Measurements from ENCODE around the gene THOC6. TPM values are rescaled to one million over a fixed set of nuclear protein-coding genes. Genes with fewer than 3 reads are reported as not detected.

The THOC6 gene
- total RNA-seq, 1 experiment from 2014 or later, result 68.2 TPM

DNA sequence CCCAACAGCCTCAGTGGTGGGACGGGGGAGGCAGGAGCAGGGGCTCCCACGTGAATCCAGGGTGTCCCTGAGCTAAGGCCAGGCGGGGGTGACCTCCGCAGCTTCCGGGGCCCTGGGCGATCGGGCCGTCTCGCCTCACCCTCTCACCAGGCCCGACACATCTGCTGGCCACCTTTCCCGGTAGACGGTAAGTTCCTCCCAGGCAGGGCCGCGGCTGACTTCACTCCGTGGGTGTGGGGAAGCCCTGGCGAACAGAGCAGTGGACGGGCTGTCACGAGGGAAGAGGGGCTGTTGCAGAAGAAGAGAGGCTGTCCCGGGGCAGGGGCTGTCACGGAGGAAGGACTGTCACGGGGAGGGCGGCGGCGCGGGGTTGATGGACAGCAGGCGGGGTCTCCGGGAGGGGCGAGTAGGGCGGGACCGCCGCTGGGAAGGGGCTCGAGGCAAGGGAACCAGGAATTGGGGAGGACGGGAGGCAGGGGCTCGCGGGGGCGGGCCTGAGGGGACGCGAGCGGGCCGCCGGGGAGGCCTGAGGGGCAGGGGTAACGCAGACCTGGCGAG lies 44.1 kb upstream of the THOC6 start:
- H2AFZ ChIP-seq (ENCODE audit: low read length), result no peak overlapping the region
- H2BK120ac ChIP-seq (ENCODE audit: low read depth, low read length, poor library complexity, severe bottlenecking), result no peak overlapping the region
- no peak overlapping the region for H4K5ac ChIP-seq (ENCODE audit: insufficient read length, low read depth, low read length)
- no peak overlapping the region for H3T11ph ChIP-seq (ENCODE audit: low read length)
- no peaks in the 10 kb centered on the region for H3K27me3 ChIP-seq (ENCODE audit: insufficient read depth, low read length)
- WGBS (ENCODE audit: extremely low coverage, insufficient read length, low lambda C conversion rate), result no CpG with 5 or more reads among the region's 43 CpGs
- Mint-ChIP-seq H3K27ac (peak overlapping the region in 2 of 3 experiments; percentile 14 to 85; a peak in 3 of 7 replicates), H3K4me1 (peaks cover 26 to 31% of the 10 kb centered on the region in 2 experiments), H3K27me3 (ENCODE audit: low read depth) (peaks cover 3% of the 10 kb centered on the region), H3K36me3 (ENCODE audit: insufficient read depth in 1 of 3, low read depth in 3 of 3) (peaks cover 7 to 33% (median 24%) of the 10 kb centered on the region in 3 experiments; a peak in 6 of 7 replicates), H3K4me3 (peak overlapping the region; percentile 87 to 90), H3K9me3 (no peaks in the 10 kb centered on the region)
- H4K91ac ChIP-seq (ENCODE audit: insufficient read length, low read depth, low read length), result no peak overlapping the region
- no peak overlapping the region for H2BK20ac ChIP-seq (ENCODE audit: low read depth, low read length, poor library complexity, severe bottlenecking)
- no peak for DNase-seq
- H2BK12ac ChIP-seq (ENCODE audit: insufficient read length, low read depth, low read length), result no peak overlapping the region
- no peak overlapping the region for H2AK5ac ChIP-seq (ENCODE audit: insufficient read length, low read length)
- no peak overlapping the region; the same call in 1 of the 2 replicates for H3K14ac ChIP-seq (ENCODE audit: insufficient read depth, low read length)
- TF ChIP-seq, protein P1, sequence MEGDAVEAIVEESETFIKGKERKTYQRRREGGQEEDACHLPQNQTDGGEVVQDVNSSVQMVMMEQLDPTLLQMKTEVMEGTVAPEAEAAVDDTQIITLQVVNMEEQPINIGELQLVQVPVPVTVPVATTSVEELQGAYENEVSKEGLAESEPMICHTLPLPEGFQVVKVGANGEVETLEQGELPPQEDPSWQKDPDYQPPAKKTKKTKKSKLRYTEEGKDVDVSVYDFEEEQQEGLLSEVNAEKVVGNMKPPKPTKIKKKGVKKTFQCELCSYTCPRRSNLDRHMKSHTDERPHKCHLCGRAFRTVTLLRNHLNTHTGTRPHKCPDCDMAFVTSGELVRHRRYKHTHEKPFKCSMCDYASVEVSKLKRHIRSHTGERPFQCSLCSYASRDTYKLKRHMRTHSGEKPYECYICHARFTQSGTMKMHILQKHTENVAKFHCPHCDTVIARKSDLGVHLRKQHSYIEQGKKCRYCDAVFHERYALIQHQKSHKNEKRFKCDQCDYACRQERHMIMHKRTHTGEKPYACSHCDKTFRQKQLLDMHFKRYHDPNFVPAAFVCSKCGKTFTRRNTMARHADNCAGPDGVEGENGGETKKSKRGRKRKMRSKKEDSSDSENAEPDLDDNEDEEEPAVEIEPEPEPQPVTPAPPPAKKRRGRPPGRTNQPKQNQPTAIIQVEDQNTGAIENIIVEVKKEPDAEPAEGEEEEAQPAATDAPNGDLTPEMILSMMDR (conservative IDR thresholded peaks at IDR 0.05), result no peak
- H2BK15ac ChIP-seq (ENCODE audit: low read depth, low read length), result no peak overlapping the region
- no peak overlapping the region for H2BK5ac ChIP-seq (ENCODE audit: insufficient read length, low read length)
- no peak overlapping the region for H3K27ac ChIP-seq (ENCODE audit: insufficient read length, low read depth, low read length)
- H3K9ac ChIP-seq (ENCODE audit: extremely low read depth, insufficient read length, low read length), result peak overlapping the region; percentile 50
- H3K18ac ChIP-seq (ENCODE audit: insufficient read length, low read depth, low read length), result no peak overlapping the region
- H3K4ac ChIP-seq (ENCODE audit: low read depth, low read length), result no peak overlapping the region
- H3K56ac ChIP-seq (ENCODE audit: insufficient read length, low read depth, low read length), result no peak overlapping the region
- H3K23ac ChIP-seq (ENCODE audit: insufficient read length, low read depth, low read length), result no peak overlapping the region
- H3K79me2 ChIP-seq (ENCODE audit: insufficient read depth, low read length), result no peaks in the 10 kb centered on the region; the same call in 1 of the 2 replicates
- no peaks in the 10 kb centered on the region for H3K4me1 ChIP-seq (ENCODE audit: insufficient read depth, low read length)
- H3K79me1 ChIP-seq (ENCODE audit: insufficient read depth, low read depth, low read length, poor library complexity, severe bottlenecking), result no peaks in the 10 kb centered on the region
- H3K4me2 ChIP-seq (ENCODE audit: insufficient read depth, insufficient read length, low read length), result peak overlapping the region; percentile 28
- peaks cover 9% of the 10 kb centered on the region for H3K23me2 ChIP-seq (ENCODE audit: insufficient read length, low read depth, low read length, poor library complexity, severe bottlenecking)
- H4K20me1 ChIP-seq (ENCODE audit: control insufficient read depth, insufficient read depth, insufficient read length), result no peaks in the 10 kb centered on the region
- no peak overlapping the region for H4K8ac ChIP-seq (replicated peaks; ENCODE audit: insufficient read length, low read depth, low read length)
- H3K9me3 ChIP-seq (ENCODE audit: control insufficient read depth, low read depth, low read length), result no peaks in the 10 kb centered on the region

All from H9 (cell line).